PC-3 (cell line): Measurements from ENCODE around the gene KRTAP20-4. TPM values are rescaled to one million over a fixed set of nuclear protein-coding genes. Genes with fewer than 3 reads are reported as not detected.

Experiments used
- ATAC-seq: fragments of 200-7000 bp; cut with Tn5 transposase; 2 replicates; pipeline ENCODE4 v1.9.1; 2020; ENCODE audit warnings: mild to moderate bottlenecking, moderate library complexity
- BruUV-seq: library from RNA; stranded (reverse); fragments of 400-500 nt; replicated peaks from 2 replicates; lab custom pipeline; 2021; lab: Mats Ljungman, UMichigan
- CTCF ChIA-PET: fragments of 300-600 bp; sonication (Branson Sonifier 250); formaldehyde crosslinking; loops from one replicate; lab custom pipeline; 2022; ENCODE audit warnings: antibody characterized with exemption; lab: Charles Lee
- POLR2A ChIA-PET: fragments of 300-600 bp; sonication (Branson Sonifier 250); formaldehyde crosslinking; loops from one replicate; lab custom pipeline; 2022; ENCODE audit warnings: antibody characterized with exemption; ENCODE audit not compliant: unreplicated experiment; lab: Charles Lee
- DNase-seq: peaks from one replicate; pipeline ENCODE4 v3.0.0-alpha.2; 2015
- H2AFZ ChIP-seq: fragments of 300-600 bp; sonication (generic); 2 replicates; pipeline ENCODE4 v1.6.0; 2016; ENCODE audit warnings: antibody characterized with exemption, low read length
- H3F3A ChIP-seq: fragments of 300-600 bp; sonication (generic); one replicate; pipeline ENCODE4 v1.6.0; 2017; ENCODE audit warnings: antibody characterized with exemption, low read length, control low read depth, mild to moderate bottlenecking; ENCODE audit not compliant: unreplicated experiment
- H3K27ac ChIP-seq: fragments of 300-600 bp; sonication (generic); 2 replicates; pipeline ENCODE4 v1.5.1; 2016; ENCODE audit warnings: mild to moderate bottlenecking, low read length
- H3K27me3 ChIP-seq: fragments of 300-600 bp; sonication (generic); 2 replicates; pipeline ENCODE4 v1.6.1; 2016; ENCODE audit warnings: low read length, mixed read lengths
- H3K36me3 ChIP-seq: fragments of 300-600 bp; sonication (generic); 2 replicates; pipeline ENCODE4 v1.6.1; 2016; ENCODE audit warnings: low read depth, mixed run types, low read length, mixed read lengths
- H3K4me1 ChIP-seq: fragments of 300-600 bp; sonication (generic); 2 replicates; pipeline ENCODE4 v1.5.1; 2016; ENCODE audit warnings: low read length; ENCODE audit not compliant: insufficient read depth
- H3K4me2 ChIP-seq: fragments of 300-600 bp; sonication (generic); 2 replicates; pipeline ENCODE4 v1.6.0; 2016; ENCODE audit warnings: low read length
- H3K4me3 ChIP-seq: fragments of 300-600 bp; sonication (generic); 2 replicates; pipeline ENCODE4 v1.5.1; 2016; ENCODE audit warnings: mild to moderate bottlenecking, low read length, mixed read lengths
- H3K79me2 ChIP-seq: fragments of 300-600 bp; sonication (generic); 2 replicates; pipeline ENCODE4 v1.6.1; 2017; ENCODE audit warnings: low read length, mixed read lengths
- H3K9ac ChIP-seq: fragments of 300-600 bp; sonication (generic); 2 replicates; pipeline ENCODE4 v1.6.0; 2016; ENCODE audit warnings: mild to moderate bottlenecking, low read length
- H3K9me2 ChIP-seq: fragments of 300-600 bp; sonication (generic); replicated peaks from 2 replicates; pipeline ENCODE4 v1.6.1; 2016; ENCODE audit warnings: mixed run types, low read length, mixed read lengths
- H3K9me3 ChIP-seq: fragments of 300-600 bp; sonication (generic); 2 replicates; pipeline ENCODE4 v1.6.1; 2016; ENCODE audit warnings: low read length, mixed read lengths
- H4K20me1 ChIP-seq: fragments of 300-600 bp; sonication (generic); 2 replicates; pipeline ENCODE4 v1.6.1; 2016; ENCODE audit warnings: low read length, mixed read lengths
- CTCF ChIP-seq: fragments of 300-600 bp; sonication (generic); conservative IDR thresholded peaks from 2 replicates; pipeline ENCODE4 v1.5.1; 2017; ENCODE audit warnings: antibody characterized with exemption, low read depth, mild to moderate bottlenecking, low read length
- EZH2 ChIP-seq: fragments of 300-600 bp; sonication (generic); IDR thresholded peaks from one replicate; pipeline ENCODE4 v1.6.1; 2017; ENCODE audit warnings: antibody characterized with exemption, mild to moderate bottlenecking, low read length; ENCODE audit not compliant: unreplicated experiment
- EZH2phosphoT487 ChIP-seq: fragments of 300-600 bp; sonication (generic); IDR thresholded peaks from 2 replicates; pipeline ENCODE4 v1.6.1; 2018; ENCODE audit warnings: mild to moderate bottlenecking, antibody characterized with exemption, low read length, borderline replicate concordance
- intact Hi-C: fragments of 100-400 bp; cut with micrococcal nuclease; formaldehyde crosslinking; loops from 2 replicates; pipeline ENCODE4 v1.9.0; 2023
- total RNA-seq: library from RNA; depleted of rRNA; stranded (reverse); fragments of >200 nt; gene quantifications from 2 replicates; pipeline ENCODE4 v1.2.3, GENCODE V29; 2014

Gene KRTAP20-4
- total RNA-seq, 1 experiment from 2014 or later = not detected

- Histone ChIP-seq H3K4me1 (peaks cover 15% of the 10 kb centered on the region), H3K9ac (no peak within 1 kb of the TSS), H3K9me2 (no peaks in the 10 kb centered on the region), H3K27me3 (no peaks in the 10 kb centered on the region), H3K4me2 (no peak within 1 kb of the TSS), H3K27ac (no peak within 1 kb of the TSS), H3K9me3 (no peaks in the 10 kb centered on the region), H2AFZ (no peak within 1 kb of the TSS), H3F3A (no peaks in the 10 kb centered on the region), H3K79me2 (no peaks in the 10 kb centered on the region), H4K20me1 (no peaks in the 10 kb centered on the region), H3K4me3 (no peak within 1 kb of the TSS), H3K36me3 (no peaks in the 10 kb centered on the region)
- CTCF ChIA-PET = no interaction called here
- DNase-seq = no peak
- TF ChIP-seq EZH2phosphoT487 (no peak), CTCF (no peak), EZH2 (no peak)
- no TSS peak for BruUV-seq
- ATAC-seq = no peak
- intact Hi-C loops = no loop called here
- POLR2A ChIA-PET = no interaction called here
Observed at GRCh38 chr21:30642564-30642963, 22.1 kb downstream of the KRTAP20-4 start, which contains the start of gene KRTAP20-3. TSS of gene KRTAP20-3 (plus strand) at chr21:30642864.

- DNase-seq (peak; percentile 61), ATAC-seq (peak; percentile 73)
- Histone ChIP-seq H3K4me1 (peaks cover 30% of the 10 kb centered on the region), H3K36me3 (no peaks in the 10 kb centered on the region), H3K27me3 (no peaks in the 10 kb centered on the region), H3F3A (no peaks in the 10 kb centered on the region), H3K27ac (peak overlapping the region; percentile 76), H2AFZ (no peak overlapping the region), H3K4me3 (no peak overlapping the region; the same call in 1 of the 2 replicates), H3K79me2 (no peaks in the 10 kb centered on the region), H3K9me2 (no peaks in the 10 kb centered on the region), H3K4me2 (peak overlapping the region; percentile 51), H3K9ac (peak overlapping the region; percentile 19; the same call in 1 of the 2 replicates), H3K9me3 (no peaks in the 10 kb centered on the region), H4K20me1 (no peaks in the 10 kb centered on the region)
- ChIA-PET POLR2A (no interaction called here), CTCF (no interaction called here)
- TF ChIP-seq EZH2phosphoT487 = no peak
- no peak for TF ChIP-seq CTCF
- TF ChIP-seq EZH2 = no peak
- intact Hi-C loops = no loop called here
- BruUV-seq = no TSS peak
Observed at GRCh38 chr21:30646904-30647414, 26.5 kb downstream of the KRTAP20-4 start.

- H3K4me3 ChIP-seq = no peak overlapping the region
- no peak for TF ChIP-seq CTCF
- ChIA-PET CTCF (no interaction called here), POLR2A (interaction anchor here (0.6 kb wide), 1 partner anchor 1571 kb away, joined by 3 read pairs; no protein-coding TSS in a partner anchor)
- no peak overlapping the region for H3K4me2 ChIP-seq
- H3K9me2 ChIP-seq = no peaks in the 10 kb centered on the region
- H4K20me1 ChIP-seq = no peaks in the 10 kb centered on the region
- no peaks in the 10 kb centered on the region for H3K27me3 ChIP-seq
- H3K9me3 ChIP-seq = no peaks in the 10 kb centered on the region
- no peak for ATAC-seq
- no peaks in the 10 kb centered on the region for H3K36me3 ChIP-seq
- no peaks in the 10 kb centered on the region for H3K79me2 ChIP-seq
- no peak overlapping the region for H2AFZ ChIP-seq
- intact Hi-C loops = no loop called here
- no peak overlapping the region for H3K9ac ChIP-seq
- no peaks in the 10 kb centered on the region for H3F3A ChIP-seq
- H3K4me1 ChIP-seq = peaks cover 12% of the 10 kb centered on the region
- DNase-seq = no peak
- no peak overlapping the region for H3K27ac ChIP-seq
- BruUV-seq = no TSS peak
Observed at GRCh38 chr21:30652891-30653290, 32.5 kb downstream of the KRTAP20-4 start.
